ENCODE results near the gene RHOT2. TPM values are rescaled to one million over a fixed set of nuclear protein-coding genes. Genes with fewer than 3 reads are reported as not detected.
A peak's percentile ranks its signal among the peaks of the same experiment; 100 is the strongest.

RHOT2 gene
- total and polyA plus RNA-seq, 10 of the 15 experiments (the other 5 are each of a cell fraction or from before 2014, with no cell fraction given), result 3.7 to 174 (median 69.8) TPM

DNA sequence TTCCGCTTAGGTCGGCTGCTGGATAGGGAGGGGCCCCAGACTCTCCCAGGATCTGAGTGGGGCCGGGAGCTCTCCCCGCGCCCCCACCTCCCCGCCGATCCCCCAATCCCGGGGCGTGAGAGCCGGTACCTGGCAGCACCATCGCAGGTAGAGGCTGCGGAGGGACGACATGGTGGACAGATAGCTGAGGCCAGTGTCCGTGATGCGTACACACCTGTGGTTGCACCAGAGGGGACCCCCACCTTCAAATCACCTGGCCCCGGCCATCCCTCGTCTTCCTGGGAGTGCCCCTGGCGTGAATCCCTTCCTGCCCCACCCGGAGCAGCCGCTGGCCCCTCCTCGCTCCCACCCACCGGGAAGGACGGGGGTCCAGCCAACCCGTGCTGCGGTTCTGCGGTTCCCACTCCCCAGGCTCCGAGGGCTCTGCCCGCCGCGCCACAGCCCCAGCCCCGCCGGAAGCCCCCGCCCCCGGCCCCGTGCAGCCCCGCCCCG, 27.0 kb downstream of the RHOT2 start (continued):
- TF ChIP-seq, protein P1, sequence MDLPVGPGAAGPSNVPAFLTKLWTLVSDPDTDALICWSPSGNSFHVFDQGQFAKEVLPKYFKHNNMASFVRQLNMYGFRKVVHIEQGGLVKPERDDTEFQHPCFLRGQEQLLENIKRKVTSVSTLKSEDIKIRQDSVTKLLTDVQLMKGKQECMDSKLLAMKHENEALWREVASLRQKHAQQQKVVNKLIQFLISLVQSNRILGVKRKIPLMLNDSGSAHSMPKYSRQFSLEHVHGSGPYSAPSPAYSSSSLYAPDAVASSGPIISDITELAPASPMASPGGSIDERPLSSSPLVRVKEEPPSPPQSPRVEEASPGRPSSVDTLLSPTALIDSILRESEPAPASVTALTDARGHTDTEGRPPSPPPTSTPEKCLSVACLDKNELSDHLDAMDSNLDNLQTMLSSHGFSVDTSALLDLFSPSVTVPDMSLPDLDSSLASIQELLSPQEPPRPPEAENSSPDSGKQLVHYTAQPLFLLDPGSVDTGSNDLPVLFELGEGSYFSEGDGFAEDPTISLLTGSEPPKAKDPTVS (IDR thresholded peaks at IDR 0.05; ENCODE audit: low read depth, low read length), result no peak

DNA sequence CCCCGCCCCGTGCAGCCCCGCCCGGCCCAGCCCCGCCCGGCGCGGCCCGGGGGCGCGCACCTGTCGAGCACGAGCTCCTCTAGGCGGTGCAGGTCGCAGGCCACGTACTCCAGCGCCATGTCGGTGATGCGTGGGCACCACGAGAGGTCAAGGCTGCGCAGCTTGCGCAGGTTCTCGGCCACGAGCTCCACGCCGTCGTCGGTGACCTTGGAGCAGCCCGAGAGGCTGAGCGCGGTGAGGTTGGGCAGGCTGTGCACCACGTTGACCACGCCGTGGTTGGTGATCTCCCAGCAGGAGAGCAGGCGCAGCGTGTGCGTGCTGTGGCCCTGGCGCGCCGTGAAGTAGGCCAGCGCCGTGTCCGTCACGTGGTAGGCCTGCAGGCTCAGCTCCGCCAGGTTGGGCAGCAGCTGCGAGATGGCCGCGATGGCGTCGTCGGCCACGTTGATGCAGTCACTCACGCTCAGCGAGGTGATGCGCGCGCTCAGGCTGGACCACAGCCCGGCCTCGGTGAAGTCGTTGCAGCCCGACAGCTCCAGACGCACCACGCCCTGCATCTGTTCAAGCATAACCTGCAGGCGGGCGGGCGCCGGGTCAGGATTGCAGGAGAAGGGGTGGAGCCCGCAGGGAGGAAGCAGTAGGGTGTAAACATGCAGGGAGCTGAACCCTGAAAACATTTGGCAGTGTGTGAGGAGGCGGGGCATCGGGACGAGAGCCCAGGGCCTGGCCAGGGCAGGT, 27.6 kb downstream of the RHOT2 start:
- CTCF ChIA-PET, result interaction anchor here (0.6 to 1.6 kb wide), 6 partner anchors 14 to 365 kb away, joined by 3 to 5 read pairs (median 3); no protein-coding TSS in a partner anchor
- peak overlapping the region; percentile 89 for H2AFZ ChIP-seq (ENCODE audit: control insufficient read depth, low read depth, low read length)
- DNase-seq (ENCODE audit: low read depth, low spot score) (no peak), ATAC-seq (peak; percentile 82), FAIRE-seq (no peak)
- SMC1A ChIA-PET (ENCODE audit: uncharacterized antibody, unreplicated experiment), result no interaction called here
- peak overlapping the region; percentile 88 for H3K4me2 ChIP-seq (ENCODE audit: control insufficient read depth, insufficient read depth)
- H3K9ac ChIP-seq (ENCODE audit: control insufficient read depth, insufficient read depth, low read length), result no peak overlapping the region
- POLR2A ChIA-PET, result interaction anchor here (0.7 to 2.0 kb wide), 6 partner anchors 11 to 59 kb away, joined by 3 to 7 read pairs (median 4); partner anchors contain the start of genes ANTKMT, HAGHL, JMJD8 and METRN
- H4K20me1 ChIP-seq (ENCODE audit: control insufficient read depth, insufficient read depth), result no peaks in the 10 kb centered on the region
- no peaks in the 10 kb centered on the region for H3K79me2 ChIP-seq (ENCODE audit: control insufficient read depth, insufficient read depth, low read length)
- H3K9me3 ChIP-seq (replicated peaks; ENCODE audit: control insufficient read depth, insufficient read depth, low read length), result no peaks in the 10 kb centered on the region; the same call in 2 of the 3 replicates
- WGBS (ENCODE audit: insufficient coverage, insufficient replicate concordance, low lambda C conversion rate, missing lambda C conversion rate), result 2% methylated on average over 69 of the region's 71 CpGs
- peaks cover 2 to 6% of the 10 kb centered on the region in 2 experiments; a peak in 3 of 4 replicates for H3K27me3 ChIP-seq (replicated peaks in 1 of 2; ENCODE audit: control insufficient read depth in 2 of 2, insufficient read depth in 2 of 2, low read length in 1 of 2)
- BruUV-seq (replicated peaks), result no TSS peak
- RAD21 ChIA-PET (ENCODE audit: unreplicated experiment), result interaction anchor here (0.9 kb wide), 1 partner anchor 25 kb away, joined by 3 read pairs; no protein-coding TSS in a partner anchor
- H3K27ac ChIP-seq (ENCODE audit: control insufficient read depth, insufficient read depth), result no peak overlapping the region
- H3K36me3 ChIP-seq (ENCODE audit: control insufficient read depth in 2 of 2, insufficient read depth in 2 of 2, low read length in 1 of 2), result no peaks in the 10 kb centered on the region
- peaks cover 7% of the 10 kb centered on the region for H3K4me1 ChIP-seq (ENCODE audit: control insufficient read depth, insufficient read depth, low read length)
- intact Hi-C loops (cut with micrococcal nuclease; ENCODE audit: unreplicated experiment) (no loop called here), in situ Hi-C loops (cut with MboI) (no loop called here)
- peak overlapping the region; percentile 53; the same call in 1 of the 2 replicates for H3K4me3 ChIP-seq
- TF ChIP-seq HDGF (IDR thresholded peaks at IDR 0.05), result 0 out of 2 replicates have a peak, but pooled peaks have one; percentile 84
- TF ChIP-seq, protein P2, sequence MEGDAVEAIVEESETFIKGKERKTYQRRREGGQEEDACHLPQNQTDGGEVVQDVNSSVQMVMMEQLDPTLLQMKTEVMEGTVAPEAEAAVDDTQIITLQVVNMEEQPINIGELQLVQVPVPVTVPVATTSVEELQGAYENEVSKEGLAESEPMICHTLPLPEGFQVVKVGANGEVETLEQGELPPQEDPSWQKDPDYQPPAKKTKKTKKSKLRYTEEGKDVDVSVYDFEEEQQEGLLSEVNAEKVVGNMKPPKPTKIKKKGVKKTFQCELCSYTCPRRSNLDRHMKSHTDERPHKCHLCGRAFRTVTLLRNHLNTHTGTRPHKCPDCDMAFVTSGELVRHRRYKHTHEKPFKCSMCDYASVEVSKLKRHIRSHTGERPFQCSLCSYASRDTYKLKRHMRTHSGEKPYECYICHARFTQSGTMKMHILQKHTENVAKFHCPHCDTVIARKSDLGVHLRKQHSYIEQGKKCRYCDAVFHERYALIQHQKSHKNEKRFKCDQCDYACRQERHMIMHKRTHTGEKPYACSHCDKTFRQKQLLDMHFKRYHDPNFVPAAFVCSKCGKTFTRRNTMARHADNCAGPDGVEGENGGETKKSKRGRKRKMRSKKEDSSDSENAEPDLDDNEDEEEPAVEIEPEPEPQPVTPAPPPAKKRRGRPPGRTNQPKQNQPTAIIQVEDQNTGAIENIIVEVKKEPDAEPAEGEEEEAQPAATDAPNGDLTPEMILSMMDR (IDR thresholded peaks at IDR 0.05 in 2 of 3, conservative IDR thresholded peaks at IDR 0.05 in 1 of 3; ENCODE audit: control insufficient read depth in 2 of 3, extremely low read depth in 1 of 3, insufficient read depth in 1 of 3, low read depth in 3 of 3, low read length in 3 of 3), result no peak
- TF ChIP-seq POLR2A (IDR thresholded peaks at IDR 0.05; ENCODE audit: low read depth, low read length), result peak; percentile 86
- TF ChIP-seq MYB (IDR thresholded peaks at IDR 0.05; ENCODE audit: borderline replicate concordance, low read depth, low read length), result no peak
- TF ChIP-seq POLR2AphosphoS2 (IDR thresholded peaks at IDR 0.05; ENCODE audit: low read depth, low read length), result 0 out of 2 replicates have a peak, but pooled peaks have one; percentile 31
- TF ChIP-seq SIN3A (IDR thresholded peaks at IDR 0.05; ENCODE audit: low read depth, low read length), result 0 out of 2 replicates have a peak, but pooled peaks have one; percentile 27
- TF ChIP-seq SMARCA5 (IDR thresholded peaks at IDR 0.05), result 0 out of 2 replicates have a peak, but pooled peaks have one; percentile 44
- peak; percentile 79 for TF ChIP-seq DPF2 (IDR thresholded peaks at IDR 0.05)
- TF ChIP-seq NFYA (IDR thresholded peaks at IDR 0.05; ENCODE audit: borderline replicate concordance, low read depth, low read length), result no peak
- TF ChIP-seq HCFC1 (IDR thresholded peaks at IDR 0.05; ENCODE audit: low read length), result no peak; the same call in 1 of the 2 replicates
- peak; percentile 73 for TF ChIP-seq IKZF1 (conservative IDR thresholded peaks at IDR 0.05)
- TF ChIP-seq, protein P3, sequence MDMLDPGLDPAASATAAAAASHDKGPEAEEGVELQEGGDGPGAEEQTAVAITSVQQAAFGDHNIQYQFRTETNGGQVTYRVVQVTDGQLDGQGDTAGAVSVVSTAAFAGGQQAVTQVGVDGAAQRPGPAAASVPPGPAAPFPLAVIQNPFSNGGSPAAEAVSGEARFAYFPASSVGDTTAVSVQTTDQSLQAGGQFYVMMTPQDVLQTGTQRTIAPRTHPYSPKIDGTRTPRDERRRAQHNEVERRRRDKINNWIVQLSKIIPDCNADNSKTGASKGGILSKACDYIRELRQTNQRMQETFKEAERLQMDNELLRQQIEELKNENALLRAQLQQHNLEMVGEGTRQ (IDR thresholded peaks at IDR 0.05; ENCODE audit: borderline replicate concordance, low read depth, low read length), result peak; percentile 12; the same call in 1 of the 2 replicates
- peak; percentile 83 for TF ChIP-seq BACH1 (IDR thresholded peaks at IDR 0.05; ENCODE audit: borderline replicate concordance)
- peak in 1 of 2 experiments; percentile 71; a peak in 2 of 4 replicates for TF ChIP-seq BHLHE40 (IDR thresholded peaks at IDR 0.05; ENCODE audit: borderline replicate concordance in 1 of 2, low read depth in 2 of 2, low read length in 1 of 2)
- TF ChIP-seq LARP7 (IDR thresholded peaks at IDR 0.05), result peak; percentile 90
- TF ChIP-seq GATAD2B (conservative IDR thresholded peaks at IDR 0.05; ENCODE audit: low read depth), result peak; percentile 77; the same call in 1 of the 2 replicates
- 0 out of 2 replicates have a peak, but pooled peaks have one; percentile 19 for TF ChIP-seq NRF1 (conservative IDR thresholded peaks at IDR 0.05; ENCODE audit: low read depth, low read length)

All from GM12878 (cell line).